ENCODE results near the gene CDC42EP4.
A peak's percentile ranks its signal among the peaks of the same experiment; 100 is the strongest.

CDC42EP4 gene

DNA sequence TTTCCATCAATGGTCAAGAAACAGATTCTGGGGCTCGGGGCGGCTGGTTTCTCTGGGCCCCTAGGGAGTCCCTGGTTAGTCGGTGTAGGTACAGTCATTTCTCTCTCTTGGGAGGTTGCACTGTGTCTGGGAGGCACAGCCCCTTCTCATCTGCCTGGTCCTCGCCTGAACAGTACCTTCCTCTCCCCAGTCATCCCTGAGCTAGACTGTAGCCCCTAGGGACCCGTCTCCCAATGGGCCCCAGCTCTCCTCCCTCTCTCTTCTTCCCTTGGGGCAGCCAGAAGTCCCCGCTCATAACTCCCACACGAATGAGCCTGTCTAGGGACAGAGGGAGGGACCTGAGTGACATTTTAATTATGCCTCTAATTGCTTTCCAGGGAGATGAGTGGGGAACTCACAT is 29.9 kb downstream of the CDC42EP4 start:
- peaks cover 19 to 23% of the 10 kb centered on the region in 2 donors for H3K36me3 ChIP-seq (ENCODE audit: control insufficient read depth in 2 of 2, insufficient read depth in 2 of 2, low read length in 2 of 2)
- H3K9me3 ChIP-seq (ENCODE audit: control insufficient read depth in 2 of 2, low read length in 2 of 2) = no peaks in the 10 kb centered on the region
- no peak overlapping the region for H3K9ac ChIP-seq (ENCODE audit: low read depth in 1 of 2, low read length in 2 of 2)
- H3K4me1 ChIP-seq (ENCODE audit: control insufficient read depth in 2 of 2, insufficient read depth in 2 of 2, low read length in 2 of 2) = peaks cover 11 to 20% of the 10 kb centered on the region in 2 donors
- no peaks in the 10 kb centered on the region for H3K27me3 ChIP-seq (ENCODE audit: control insufficient read depth in 2 of 2, insufficient read depth in 2 of 2, low read length in 2 of 2)
- H3K27ac ChIP-seq (ENCODE audit: low read depth in 2 of 2, low read length in 2 of 2) = no peak overlapping the region
- H3K4me3 ChIP-seq (ENCODE audit: low read length in 2 of 2) = no peak overlapping the region

- H3K4me3 ChIP-seq (ENCODE audit: low read length in 2 of 2) = no peak overlapping the region
- H3K27me3 ChIP-seq (ENCODE audit: control insufficient read depth in 2 of 2, insufficient read depth in 2 of 2, low read length in 2 of 2) = no peaks in the 10 kb centered on the region
- peaks cover 9 to 20% of the 10 kb centered on the region in 2 donors for H3K4me1 ChIP-seq (ENCODE audit: control insufficient read depth in 2 of 2, insufficient read depth in 2 of 2, low read length in 2 of 2)
- H3K27ac ChIP-seq (ENCODE audit: low read depth in 2 of 2, low read length in 2 of 2) = no peak overlapping the region
- no peak overlapping the region for H3K9ac ChIP-seq (ENCODE audit: low read depth in 1 of 2, low read length in 2 of 2)
- peaks cover 7 to 10% of the 10 kb centered on the region in 2 donors for H3K36me3 ChIP-seq (ENCODE audit: control insufficient read depth in 2 of 2, insufficient read depth in 2 of 2, low read length in 2 of 2)
- no peaks in the 10 kb centered on the region for H3K9me3 ChIP-seq (ENCODE audit: control insufficient read depth in 2 of 2, low read length in 2 of 2)
Measured at GRCh38 chr17:73280191-73280590, 31.6 kb downstream of the CDC42EP4 start.

GRCh38 chr17:73279704-73280103 is 32.1 kb downstream of the CDC42EP4 start:
- H3K4me1 ChIP-seq (ENCODE audit: control insufficient read depth in 2 of 2, insufficient read depth in 2 of 2, low read length in 2 of 2) = peaks cover 9 to 20% of the 10 kb centered on the region in 2 donors
- no peaks in the 10 kb centered on the region for H3K9me3 ChIP-seq (ENCODE audit: control insufficient read depth in 2 of 2, low read length in 2 of 2)
- no peak overlapping the region for H3K4me3 ChIP-seq (ENCODE audit: low read length in 2 of 2)
- no peaks in the 10 kb centered on the region for H3K27me3 ChIP-seq (ENCODE audit: control insufficient read depth in 2 of 2, insufficient read depth in 2 of 2, low read length in 2 of 2)
- H3K27ac ChIP-seq (ENCODE audit: low read depth in 2 of 2, low read length in 2 of 2) = no peak overlapping the region
- peaks cover 3 to 5% of the 10 kb centered on the region in 2 donors for H3K36me3 ChIP-seq (ENCODE audit: control insufficient read depth in 2 of 2, insufficient read depth in 2 of 2, low read length in 2 of 2)
- no peak overlapping the region for H3K9ac ChIP-seq (ENCODE audit: low read depth in 1 of 2, low read length in 2 of 2)

DNA sequence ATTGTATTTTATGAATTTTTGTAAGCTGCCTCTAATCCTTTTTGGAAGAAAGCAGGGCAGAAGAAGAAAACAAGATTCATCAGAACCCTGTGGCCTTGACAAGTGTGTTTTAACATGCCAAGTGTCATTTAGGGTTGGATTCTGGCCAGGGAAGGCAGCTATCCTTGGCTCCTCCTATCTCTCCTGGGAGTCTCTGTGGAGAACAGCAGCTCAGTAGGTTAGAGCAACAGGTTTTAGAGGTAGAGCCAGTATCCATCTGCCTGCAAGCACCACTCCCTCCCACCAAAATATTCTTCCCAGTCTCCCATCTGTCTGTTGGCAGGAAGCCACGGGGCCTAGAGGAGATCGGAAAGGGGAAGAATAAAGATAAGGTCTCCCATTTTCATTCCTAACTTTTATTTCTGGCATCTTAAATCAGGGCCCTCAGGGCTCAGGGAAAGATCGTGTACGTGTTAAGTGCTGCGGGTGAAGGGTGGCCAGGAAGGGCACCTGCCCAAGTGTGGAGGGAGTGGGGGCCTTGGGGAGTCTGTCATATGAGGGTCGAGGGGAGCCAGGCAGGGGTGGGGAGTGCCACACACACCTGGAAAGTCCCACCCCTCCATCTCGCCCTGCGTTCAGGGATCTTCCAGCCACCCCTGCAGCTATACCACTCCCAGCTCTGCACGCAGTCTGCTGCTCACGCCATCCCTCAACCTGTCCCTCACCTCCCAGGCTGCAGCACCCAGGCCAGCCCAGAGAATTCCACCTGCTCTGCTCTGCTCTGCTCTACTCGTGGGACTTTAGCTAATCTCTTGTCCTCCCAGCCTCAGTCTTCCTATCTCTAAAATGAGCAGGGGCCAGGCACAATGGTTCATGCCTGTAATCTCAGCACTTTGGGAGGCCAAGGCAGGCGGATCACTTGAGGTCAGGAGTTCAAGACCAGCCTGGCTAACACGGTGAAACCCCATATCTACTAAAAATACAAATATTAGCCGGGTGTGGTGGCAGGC is 33.0 kb downstream of the CDC42EP4 start:
- peak overlapping the region in 1 of 2 donors; percentile 47 for H3K9ac ChIP-seq (ENCODE audit: low read depth in 1 of 2, low read length in 2 of 2)
- H3K27me3 ChIP-seq (ENCODE audit: control insufficient read depth in 2 of 2, insufficient read depth in 2 of 2, low read length in 2 of 2) = no peaks in the 10 kb centered on the region
- no peaks in the 10 kb centered on the region for H3K9me3 ChIP-seq (ENCODE audit: control insufficient read depth in 2 of 2, low read length in 2 of 2)
- no peak overlapping the region for H3K4me3 ChIP-seq (ENCODE audit: low read length in 2 of 2)
- peaks cover 9 to 20% of the 10 kb centered on the region in 2 donors for H3K4me1 ChIP-seq (ENCODE audit: control insufficient read depth in 2 of 2, insufficient read depth in 2 of 2, low read length in 2 of 2)
- H3K36me3 ChIP-seq (ENCODE audit: control insufficient read depth in 2 of 2, insufficient read depth in 2 of 2, low read length in 2 of 2) = peaks cover 0 to 2% of the 10 kb centered on the region in 2 donors
- peak overlapping the region; percentile 43 to 54 for H3K27ac ChIP-seq (ENCODE audit: low read depth in 2 of 2, low read length in 2 of 2)

DNA sequence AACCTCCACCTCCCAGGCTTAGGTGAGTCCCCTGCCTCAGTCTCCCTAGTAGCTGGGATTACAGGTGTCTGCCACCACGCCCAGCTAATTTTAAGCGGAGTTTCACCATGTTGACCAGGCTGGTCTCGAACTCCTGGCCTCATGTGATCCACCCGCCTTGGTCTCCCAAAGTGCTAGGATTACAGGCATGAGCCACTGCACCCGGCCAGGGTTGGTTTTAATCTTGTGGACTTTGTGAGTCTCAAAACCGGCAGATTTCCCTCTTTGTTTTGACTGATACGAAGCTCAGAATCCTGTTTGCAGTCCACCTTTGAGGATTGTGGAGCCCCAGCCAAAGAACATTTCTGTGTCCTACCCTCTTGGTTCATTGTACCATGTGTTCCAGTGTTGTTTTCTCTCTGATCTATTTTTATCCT is 33.7 kb downstream of the CDC42EP4 start:
- H3K9ac ChIP-seq (ENCODE audit: low read depth in 1 of 2, low read length in 2 of 2) = no peak overlapping the region
- H3K4me3 ChIP-seq (ENCODE audit: low read length in 2 of 2) = no peak overlapping the region
- no peaks in the 10 kb centered on the region for H3K9me3 ChIP-seq (ENCODE audit: control insufficient read depth in 2 of 2, low read length in 2 of 2)
- H3K27me3 ChIP-seq (ENCODE audit: control insufficient read depth in 2 of 2, insufficient read depth in 2 of 2, low read length in 2 of 2) = no peaks in the 10 kb centered on the region
- H3K27ac ChIP-seq (ENCODE audit: low read depth in 2 of 2, low read length in 2 of 2) = peak overlapping the region; percentile 43 to 54
- H3K36me3 ChIP-seq (ENCODE audit: control insufficient read depth in 2 of 2, insufficient read depth in 2 of 2, low read length in 2 of 2) = peaks cover 0 to 2% of the 10 kb centered on the region in 2 donors
- H3K4me1 ChIP-seq (ENCODE audit: control insufficient read depth in 2 of 2, insufficient read depth in 2 of 2, low read length in 2 of 2) = peaks cover 9 to 20% of the 10 kb centered on the region in 2 donors

DNA sequence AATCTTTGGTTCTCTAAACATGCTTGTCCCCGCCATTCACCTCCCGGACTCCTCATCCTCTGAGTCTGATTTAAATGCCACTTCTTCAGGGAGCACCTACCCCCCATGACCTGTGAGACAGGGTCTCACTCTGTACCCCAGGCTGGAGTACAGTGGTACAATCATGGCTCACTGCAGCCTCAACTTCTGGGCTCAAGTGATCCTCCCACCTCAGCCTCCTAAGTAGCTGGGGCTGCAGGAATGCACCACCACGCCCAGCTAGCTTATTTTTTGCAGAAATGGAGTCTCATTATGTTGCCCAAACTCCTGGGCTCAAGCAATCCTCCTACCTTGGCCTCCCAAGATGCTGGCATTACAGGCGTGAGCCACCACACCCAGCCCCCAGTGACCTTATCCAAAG is 37.3 kb downstream of the CDC42EP4 start:
- Histone ChIP-seq H3K27me3 (ENCODE audit: control insufficient read depth in 2 of 2, insufficient read depth in 2 of 2, low read length in 2 of 2) (no peaks in the 10 kb centered on the region), H3K27ac (ENCODE audit: low read depth in 2 of 2, low read length in 2 of 2) (no peak overlapping the region), H3K4me3 (ENCODE audit: low read length in 2 of 2) (no peak overlapping the region), H3K9ac (ENCODE audit: low read depth in 1 of 2, low read length in 2 of 2) (no peak overlapping the region), H3K9me3 (ENCODE audit: control insufficient read depth in 2 of 2, low read length in 2 of 2) (no peaks in the 10 kb centered on the region), H3K4me1 (ENCODE audit: control insufficient read depth in 2 of 2, insufficient read depth in 2 of 2, low read length in 2 of 2) (peaks cover 9 to 17% of the 10 kb centered on the region in 2 donors), H3K36me3 (ENCODE audit: control insufficient read depth in 2 of 2, insufficient read depth in 2 of 2, low read length in 2 of 2) (no peaks in the 10 kb centered on the region)

DNA sequence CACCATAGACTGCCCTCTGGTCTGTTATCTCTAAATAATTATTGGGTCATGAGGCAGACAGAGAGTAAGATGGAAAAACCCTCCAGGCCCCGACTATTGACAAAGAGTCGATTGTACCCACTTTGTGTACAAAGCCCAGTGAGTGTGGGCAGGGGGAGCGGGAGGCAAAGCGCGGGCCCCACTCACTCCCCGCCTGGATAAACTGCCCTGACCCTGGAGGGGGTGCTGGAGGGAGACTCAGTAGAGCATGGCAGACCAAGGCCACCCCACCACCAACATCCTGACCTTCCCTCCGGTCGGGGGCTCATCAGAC is 38.9 kb downstream of the CDC42EP4 start:
- Histone ChIP-seq H3K27ac (ENCODE audit: low read depth in 2 of 2, low read length in 2 of 2) (no peak overlapping the region), H3K9me3 (ENCODE audit: control insufficient read depth in 2 of 2, low read length in 2 of 2) (no peaks in the 10 kb centered on the region), H3K36me3 (ENCODE audit: control insufficient read depth in 2 of 2, insufficient read depth in 2 of 2, low read length in 2 of 2) (no peaks in the 10 kb centered on the region), H3K27me3 (ENCODE audit: control insufficient read depth in 2 of 2, insufficient read depth in 2 of 2, low read length in 2 of 2) (no peaks in the 10 kb centered on the region), H3K9ac (ENCODE audit: low read depth in 1 of 2, low read length in 2 of 2) (no peak overlapping the region), H3K4me3 (ENCODE audit: low read length in 2 of 2) (no peak overlapping the region), H3K4me1 (ENCODE audit: control insufficient read depth in 2 of 2, insufficient read depth in 2 of 2, low read length in 2 of 2) (peaks cover 0 to 9% of the 10 kb centered on the region in 2 donors)

DNA sequence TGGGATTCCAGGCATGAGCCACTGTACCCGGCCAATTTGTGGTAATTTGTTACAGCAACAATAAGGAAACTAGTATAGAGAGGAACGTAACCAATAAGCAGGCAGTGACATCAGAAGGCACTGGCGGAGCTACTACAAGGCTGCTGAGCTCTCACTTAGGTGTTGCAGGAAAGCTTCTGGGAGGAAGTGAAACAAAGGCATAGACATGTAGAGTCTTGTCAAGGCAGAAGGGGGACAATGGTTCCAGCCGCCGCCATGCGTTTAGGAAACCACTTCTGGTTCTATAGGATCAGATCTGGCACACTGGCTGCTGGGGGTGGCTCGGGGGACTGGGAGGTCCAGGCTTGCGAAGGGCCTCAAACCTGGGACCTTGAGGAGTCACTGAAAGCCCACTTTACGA is 40.7 kb downstream of the CDC42EP4 start:
- Histone ChIP-seq H3K4me3 (ENCODE audit: low read length in 2 of 2) (no peak overlapping the region), H3K27me3 (ENCODE audit: control insufficient read depth in 2 of 2, insufficient read depth in 2 of 2, low read length in 2 of 2) (no peaks in the 10 kb centered on the region), H3K27ac (ENCODE audit: low read depth in 2 of 2, low read length in 2 of 2) (no peak overlapping the region), H3K9ac (ENCODE audit: low read depth in 1 of 2, low read length in 2 of 2) (no peak overlapping the region), H3K4me1 (ENCODE audit: control insufficient read depth in 2 of 2, insufficient read depth in 2 of 2, low read length in 2 of 2) (peaks cover 0 to 13% of the 10 kb centered on the region in 2 donors), H3K9me3 (ENCODE audit: control insufficient read depth in 2 of 2, low read length in 2 of 2) (no peaks in the 10 kb centered on the region), H3K36me3 (ENCODE audit: control insufficient read depth in 2 of 2, insufficient read depth in 2 of 2, low read length in 2 of 2) (no peaks in the 10 kb centered on the region)

DNA sequence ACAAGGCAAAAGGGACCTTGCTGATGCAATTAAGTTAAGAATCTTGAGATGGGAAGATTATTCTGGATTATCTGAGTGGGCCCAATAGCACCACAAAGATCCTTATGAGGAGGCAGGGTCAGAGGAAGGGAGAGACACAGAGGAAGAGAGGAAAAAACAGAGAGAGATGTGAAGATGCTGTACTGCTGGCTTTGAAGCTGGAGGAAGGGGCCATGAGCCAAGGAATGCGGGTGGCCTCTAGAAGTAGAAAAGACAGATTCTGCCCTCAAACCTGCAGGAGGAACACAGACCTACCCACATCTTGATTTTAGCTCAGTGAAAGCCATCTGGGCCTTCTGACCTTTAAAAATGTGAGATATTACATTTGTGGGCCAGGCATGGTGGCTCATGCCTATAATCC is 42.0 kb downstream of the CDC42EP4 start:
- Histone ChIP-seq H3K4me1 (ENCODE audit: control insufficient read depth in 2 of 2, insufficient read depth in 2 of 2, low read length in 2 of 2) (peaks cover 0 to 13% of the 10 kb centered on the region in 2 donors), H3K36me3 (ENCODE audit: control insufficient read depth in 2 of 2, insufficient read depth in 2 of 2, low read length in 2 of 2) (no peaks in the 10 kb centered on the region), H3K27me3 (ENCODE audit: control insufficient read depth in 2 of 2, insufficient read depth in 2 of 2, low read length in 2 of 2) (no peaks in the 10 kb centered on the region), H3K9ac (ENCODE audit: low read depth in 1 of 2, low read length in 2 of 2) (no peak overlapping the region), H3K4me3 (ENCODE audit: low read length in 2 of 2) (no peak overlapping the region), H3K9me3 (ENCODE audit: control insufficient read depth in 2 of 2, low read length in 2 of 2) (no peaks in the 10 kb centered on the region), H3K27ac (ENCODE audit: low read depth in 2 of 2, low read length in 2 of 2) (no peak overlapping the region)

GRCh38 chr17:73269329-73269615 is 42.5 kb downstream of the CDC42EP4 start:
- no peaks in the 10 kb centered on the region for H3K27me3 ChIP-seq (ENCODE audit: control insufficient read depth in 2 of 2, insufficient read depth in 2 of 2, low read length in 2 of 2)
- H3K9me3 ChIP-seq (ENCODE audit: control insufficient read depth in 2 of 2, low read length in 2 of 2) = no peaks in the 10 kb centered on the region
- H3K27ac ChIP-seq (ENCODE audit: low read depth in 2 of 2, low read length in 2 of 2) = no peak overlapping the region
- H3K9ac ChIP-seq (ENCODE audit: low read depth in 1 of 2, low read length in 2 of 2) = no peak overlapping the region
- no peak overlapping the region for H3K4me3 ChIP-seq (ENCODE audit: low read length in 2 of 2)
- H3K4me1 ChIP-seq (ENCODE audit: control insufficient read depth in 2 of 2, insufficient read depth in 2 of 2, low read length in 2 of 2) = peaks cover 0 to 13% of the 10 kb centered on the region in 2 donors
- H3K36me3 ChIP-seq (ENCODE audit: control insufficient read depth in 2 of 2, insufficient read depth in 2 of 2, low read length in 2 of 2) = no peaks in the 10 kb centered on the region

All from mucosa of rectum (tissue), 2 donors.